Adipose tissue (tissue), 3 donors: ENCODE results near the gene POU3F1. TPM values are rescaled to one million over a fixed set of nuclear protein-coding genes. Genes with fewer than 3 reads are reported as not detected.

ENCODE experiments used
- H3K27ac ChIP-seq: one replicate; pipeline ENCODE4 v1.5.1; 2013; ENCODE audit warnings: low read depth, low read length
- WGBS, 3 donors: extraction: QIAGEN DNeasy Blood & Tissue Kit; methylation state at CpG; one replicate each; pipeline ENCODE4 v1.1.7; 2013; 5-methylcytosine and 5-hydroxymethylcytosine counted together
- polyA plus RNA-seq, 3 donors: library from polyadenylated mRNA; stranded (reverse); fragments of 200-250 nt; gene quantifications; one replicate each; pipeline ENCODE4 v1.2.3, GENCODE V29; 2013
- donor health status: healthy with polysubstance abuse.
- donor health status: Bipolar disorder and iron deficiency.
- donor health status: healthy.

POU3F1 gene
- polyA plus RNA-seq, 3 donors, result 0.07 TPM; not detected in 2

DNA sequence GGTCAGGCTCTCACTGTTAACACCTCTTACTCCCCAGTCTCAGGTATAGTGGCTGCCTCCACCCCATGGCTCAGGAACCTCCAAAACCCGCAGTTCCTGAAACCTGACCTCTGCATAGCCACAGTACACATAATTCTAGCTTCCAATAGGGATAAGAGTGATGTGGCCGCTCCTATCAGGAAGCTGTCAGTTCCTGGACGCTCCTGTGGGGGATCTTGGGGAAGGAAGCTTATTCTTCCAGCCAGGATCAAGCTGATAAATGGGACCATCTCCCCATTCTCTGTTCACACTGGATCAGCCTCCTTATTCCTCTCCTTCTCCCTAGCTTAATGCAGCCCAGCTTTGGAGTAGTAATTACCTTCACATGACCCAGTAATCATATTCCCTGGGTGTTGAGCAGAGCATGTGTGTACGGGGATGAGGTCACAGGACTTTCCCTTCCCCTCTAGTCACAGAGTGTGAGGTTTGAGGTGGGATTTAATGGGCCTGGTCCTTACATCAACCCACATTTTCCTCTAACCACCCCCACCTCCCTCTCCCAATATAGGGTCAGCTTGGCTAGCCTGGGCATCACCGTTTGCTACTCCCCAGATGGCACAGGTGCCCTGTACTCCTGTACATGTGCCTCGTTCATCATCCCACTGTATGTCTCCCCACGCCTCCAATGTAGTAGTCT lies 7.0 kb upstream of the POU3F1 start:
- 54 to 68% (median 63%) methylated on average over 7 of the region's 7 CpGs for WGBS, 3 donors
- H3K27ac ChIP-seq, result no peak overlapping the region

- WGBS, 3 donors, result 40 to 52% (median 49%) methylated on average over 3 of the region's 3 CpGs
- H3K27ac ChIP-seq, result no peak overlapping the region
These were observed 6.3 kb upstream of the POU3F1 start for GRCh38 chr1:38052750-38053415.

DNA sequence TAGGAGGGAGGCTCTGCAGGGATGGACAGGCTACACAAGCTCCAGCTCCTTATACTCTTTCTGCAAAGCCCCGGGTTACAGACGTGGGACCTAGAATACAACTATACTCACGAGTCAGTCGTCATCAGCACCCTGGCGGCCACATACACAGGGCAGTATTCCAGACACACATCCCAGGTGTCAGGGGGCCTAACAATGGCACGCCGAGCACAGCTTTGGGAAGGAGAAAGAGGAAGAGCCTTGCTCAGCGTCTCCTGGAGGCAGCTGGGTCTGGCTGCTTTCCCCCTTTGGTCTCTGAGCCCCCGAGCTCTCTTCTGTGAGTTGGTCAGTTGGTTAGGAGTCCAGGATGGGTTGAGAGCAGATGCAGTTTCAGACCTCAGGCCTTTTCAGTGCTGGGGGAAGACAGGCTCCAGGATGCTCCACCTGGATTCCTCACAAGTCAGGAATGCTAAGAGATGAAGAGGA lies 4.5 kb upstream of the POU3F1 start:
- H3K27ac ChIP-seq, result no peak overlapping the region
- WGBS, 3 donors, result 65 to 82% (median 69%) methylated on average over 9 of the region's 9 CpGs

DNA sequence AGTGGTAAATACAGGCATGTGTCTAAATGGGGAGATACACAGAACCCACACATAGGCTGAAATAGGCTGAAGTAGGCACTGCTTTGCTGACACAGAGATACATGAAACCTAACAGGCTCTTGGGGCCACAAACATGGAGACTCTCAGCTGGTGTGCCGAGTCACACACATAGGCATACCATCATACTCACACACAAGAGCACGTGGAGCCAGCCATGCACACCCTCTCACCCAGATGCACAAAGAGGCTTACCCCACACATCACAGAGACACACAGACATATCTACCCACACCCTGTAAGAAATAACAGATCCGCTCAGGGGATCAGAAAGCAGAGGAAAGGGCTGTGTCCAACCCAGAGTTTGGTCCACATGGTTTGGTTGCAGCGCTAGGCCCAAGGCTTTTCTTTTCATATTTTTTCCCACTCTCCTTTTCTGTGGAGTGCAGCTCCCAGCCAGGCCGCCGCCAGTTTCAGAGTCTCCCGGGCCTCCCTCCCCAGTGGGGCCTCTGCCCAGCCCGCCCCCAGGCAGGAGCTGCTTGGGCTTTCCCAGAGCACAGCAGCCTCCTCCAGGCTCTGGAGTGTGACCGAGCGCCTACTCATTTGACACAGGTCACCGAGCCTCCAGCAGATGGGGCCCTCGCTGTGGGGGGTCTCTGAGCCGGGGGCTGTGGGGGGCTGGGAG lies 3.9 kb upstream of the POU3F1 start:
- WGBS, 3 donors, result 56 to 63% (median 61%) methylated on average over 13 of the region's 13 CpGs
- H3K27ac ChIP-seq, result no peak overlapping the region

- WGBS, 3 donors, result 13 to 20% (median 15%) methylated on average over 32 to 34 of the region's 34 CpGs
- no peak overlapping the region for H3K27ac ChIP-seq
These were observed 1.1 kb upstream of the POU3F1 start for GRCh38 chr1:38047603-38048141.

- no peak overlapping the region for H3K27ac ChIP-seq
- WGBS, 3 donors, result 0 to 1% (median 1%) methylated on average over 53 to 95 of the region's 99 CpGs
These were observed 450 bp upstream of the POU3F1 start for GRCh38 chr1:38046884-38047602.

GRCh38 chr1:38045401-38046332 lies 926 bp downstream of the POU3F1 start:
- WGBS, 3 donors, result 2 to 5% (median 5%) methylated on average over 82 to 115 of the region's 115 CpGs
- H3K27ac ChIP-seq, result no peak overlapping the region

DNA sequence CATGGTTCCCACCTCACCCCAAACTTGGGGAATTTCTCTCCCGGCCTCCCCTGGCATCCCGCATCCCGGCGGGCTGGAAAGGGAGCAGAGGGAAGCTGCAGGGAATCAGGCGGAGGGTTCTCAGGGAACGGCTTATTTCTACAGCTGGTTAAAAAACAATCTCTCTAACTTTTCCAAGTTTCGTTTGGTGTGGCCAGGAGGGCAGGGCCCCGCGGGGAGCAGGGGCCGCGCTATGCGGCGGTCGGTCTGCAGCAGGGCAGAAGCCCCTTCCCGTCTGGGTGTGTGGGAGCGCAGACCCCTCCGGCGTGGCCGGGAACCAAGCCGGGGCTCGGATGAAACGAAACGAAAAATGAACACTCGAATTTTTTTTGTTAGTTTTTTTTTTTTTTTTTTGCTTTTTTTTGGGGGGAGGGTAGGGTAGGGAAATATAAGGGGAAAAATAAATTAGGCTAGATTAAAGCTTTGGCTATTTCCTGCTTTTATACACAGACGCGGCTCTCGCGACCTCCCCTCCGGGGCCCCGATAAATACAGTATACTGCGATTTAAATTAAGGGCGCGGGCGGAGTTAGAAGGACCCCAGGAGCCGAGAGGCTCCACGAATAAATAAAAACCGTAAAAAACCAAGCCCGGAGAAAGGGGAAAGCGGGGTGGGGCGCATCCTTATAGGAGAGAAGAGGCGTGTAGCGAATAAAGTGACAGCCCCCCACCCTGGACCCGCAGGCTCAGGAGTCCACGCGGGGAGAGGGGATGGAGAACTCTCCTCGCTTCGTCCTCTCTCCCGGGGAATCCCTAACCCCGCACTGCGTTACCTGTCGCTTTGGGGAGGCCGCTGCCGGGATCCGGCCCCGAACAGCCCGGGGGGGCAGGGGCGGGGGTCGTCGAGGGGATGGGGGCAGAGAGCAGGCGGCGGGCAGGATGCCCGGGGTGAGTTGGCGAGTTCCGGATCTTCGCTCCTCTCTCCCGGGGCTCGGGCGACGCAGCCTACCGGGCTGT lies 2.1 kb downstream of the POU3F1 start:
- H3K27ac ChIP-seq, result no peak overlapping the region
- 6 to 8% (median 6%) methylated on average over 62 to 70 of the region's 70 CpGs for WGBS, 3 donors

- 80 to 88% (median 87%) methylated on average over 12 of the region's 12 CpGs for WGBS, 3 donors
- H3K27ac ChIP-seq, result no peak overlapping the region
These were observed 3.4 kb downstream of the POU3F1 start for GRCh38 chr1:38043036-38043747.

- H3K27ac ChIP-seq, result no peak overlapping the region
- 83 to 85% (median 84%) methylated on average over 21 of the region's 21 CpGs for WGBS, 3 donors
These were observed 4.4 kb downstream of the POU3F1 start for GRCh38 chr1:38041936-38042834.

- 83 to 90% (median 87%) methylated on average over 17 of the region's 17 CpGs for WGBS, 3 donors
- H3K27ac ChIP-seq, result no peak overlapping the region
These were observed 7.1 kb downstream of the POU3F1 start for GRCh38 chr1:38039331-38040088.

DNA sequence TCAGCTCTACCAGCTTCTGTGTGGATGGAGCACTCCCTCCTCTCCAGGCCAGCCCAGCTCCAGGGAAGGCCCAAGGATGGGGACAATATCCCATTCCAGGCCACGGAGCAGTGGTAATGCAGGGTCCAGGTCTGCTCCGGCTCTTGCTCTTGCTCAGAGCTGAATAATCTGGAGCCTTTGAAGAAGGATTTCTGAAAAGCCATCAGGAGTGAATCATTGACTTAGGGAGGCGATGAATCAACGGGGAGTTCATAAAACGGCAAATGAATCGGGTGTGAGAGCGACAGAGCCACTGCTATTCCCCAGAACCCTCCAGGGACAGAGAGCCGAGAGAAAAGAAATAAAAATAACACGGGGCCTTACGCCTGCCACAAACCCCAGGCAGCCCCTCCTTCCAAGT lies 7.7 kb downstream of the POU3F1 start:
- 63 to 80% (median 74%) methylated on average over 10 of the region's 10 CpGs for WGBS, 3 donors
- no peak overlapping the region for H3K27ac ChIP-seq

- 43 to 64% (median 50%) methylated on average over 5 of the region's 5 CpGs for WGBS, 3 donors
- H3K27ac ChIP-seq, result no peak overlapping the region
These were observed 9.2 kb downstream of the POU3F1 start for GRCh38 chr1:38037221-38037939.

DNA sequence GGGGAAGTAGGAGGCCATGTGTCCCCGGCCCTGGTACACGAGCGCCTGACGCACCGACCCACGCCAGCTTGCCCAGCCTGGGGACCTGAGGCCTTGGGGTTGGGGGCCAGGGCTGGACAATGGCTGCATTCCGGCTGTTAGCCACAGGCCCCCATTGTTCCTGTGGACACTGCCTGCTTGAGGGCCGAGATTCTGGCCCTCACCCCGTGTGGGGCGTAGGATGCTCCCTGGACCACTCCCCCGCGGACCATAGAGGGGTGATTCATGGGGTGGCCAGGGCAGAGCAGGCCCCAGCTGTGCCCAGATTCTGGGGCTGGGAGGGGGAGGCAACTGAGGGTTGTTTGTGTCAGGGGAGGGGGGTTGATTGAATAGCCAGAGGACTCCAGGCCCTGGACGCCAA lies 11.7 kb downstream of the POU3F1 start:
- WGBS, 3 donors, result 91 to 92% (median 92%) methylated on average over 13 of the region's 13 CpGs
- no peak overlapping the region for H3K27ac ChIP-seq
